ENCODE data around the gene NUDT12.

The NUDT12 gene

GRCh38 chr5:103514371-103514770 lies 48.2 kb downstream of the NUDT12 start:
- H3K9me3 ChIP-seq (ENCODE audit: control insufficient read depth in 1 of 2, low read length in 2 of 2): no peaks in the 10 kb centered on the region
- no peak overlapping the region for H3K4me3 ChIP-seq (ENCODE audit: low read depth in 1 of 2, low read length in 2 of 2)
- no peak overlapping the region for H3K27ac ChIP-seq (ENCODE audit: low read depth, low read length)
- H3K36me3 ChIP-seq (ENCODE audit: control insufficient read depth in 1 of 2, insufficient read depth in 2 of 2, low read length in 2 of 2): no peaks in the 10 kb centered on the region
- H3K4me1 ChIP-seq (ENCODE audit: control insufficient read depth in 1 of 2, insufficient read depth in 2 of 2, low read length in 2 of 2): no peaks in the 10 kb centered on the region
- no peaks in the 10 kb centered on the region for H3K27me3 ChIP-seq (ENCODE audit: control insufficient read depth in 1 of 2, insufficient read depth in 2 of 2, low read length in 2 of 2)
- no peak overlapping the region for H3K9ac ChIP-seq (ENCODE audit: low read depth in 1 of 2, low read length in 2 of 2)

DNA sequence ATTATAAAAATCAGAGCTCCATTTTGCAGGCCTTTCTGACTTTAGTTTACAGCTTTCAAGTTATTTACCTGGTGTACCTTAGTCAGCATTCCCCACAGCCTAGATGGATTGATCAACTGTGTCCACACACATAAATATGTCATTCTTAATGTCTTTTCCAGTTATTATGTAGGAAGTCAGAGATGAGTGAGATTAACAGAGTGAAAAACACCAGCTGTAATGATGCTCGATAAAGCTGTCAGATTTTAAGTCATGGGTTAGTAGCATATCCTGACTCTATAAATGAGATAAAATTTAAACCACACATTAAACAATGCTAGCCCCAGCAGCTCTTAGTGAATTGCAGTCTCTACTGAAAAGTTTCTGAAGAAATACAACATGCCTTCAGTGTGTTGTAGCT lies 48.9 kb downstream of the NUDT12 start:
- Histone ChIP-seq H3K4me1 (ENCODE audit: control insufficient read depth in 1 of 2, insufficient read depth in 2 of 2, low read length in 2 of 2) (no peaks in the 10 kb centered on the region), H3K4me3 (ENCODE audit: low read depth in 1 of 2, low read length in 2 of 2) (no peak overlapping the region), H3K36me3 (ENCODE audit: control insufficient read depth in 1 of 2, insufficient read depth in 2 of 2, low read length in 2 of 2) (no peaks in the 10 kb centered on the region), H3K27me3 (ENCODE audit: control insufficient read depth in 1 of 2, insufficient read depth in 2 of 2, low read length in 2 of 2) (no peaks in the 10 kb centered on the region), H3K27ac (ENCODE audit: low read depth, low read length) (no peak overlapping the region), H3K9ac (ENCODE audit: low read depth in 1 of 2, low read length in 2 of 2) (no peak overlapping the region), H3K9me3 (ENCODE audit: control insufficient read depth in 1 of 2, low read length in 2 of 2) (no peaks in the 10 kb centered on the region)

GRCh38 chr5:103512500-103512899 lies 50.1 kb downstream of the NUDT12 start:
- H3K4me3 ChIP-seq (ENCODE audit: low read depth in 1 of 2, low read length in 2 of 2): no peak overlapping the region
- no peak overlapping the region for H3K9ac ChIP-seq (ENCODE audit: low read depth in 1 of 2, low read length in 2 of 2)
- no peaks in the 10 kb centered on the region for H3K27me3 ChIP-seq (ENCODE audit: control insufficient read depth in 1 of 2, insufficient read depth in 2 of 2, low read length in 2 of 2)
- no peaks in the 10 kb centered on the region for H3K4me1 ChIP-seq (ENCODE audit: control insufficient read depth in 1 of 2, insufficient read depth in 2 of 2, low read length in 2 of 2)
- no peak overlapping the region for H3K27ac ChIP-seq (ENCODE audit: low read depth, low read length)
- no peaks in the 10 kb centered on the region for H3K36me3 ChIP-seq (ENCODE audit: control insufficient read depth in 1 of 2, insufficient read depth in 2 of 2, low read length in 2 of 2)
- no peaks in the 10 kb centered on the region for H3K9me3 ChIP-seq (ENCODE audit: control insufficient read depth in 1 of 2, low read length in 2 of 2)

GRCh38 chr5:103511554-103511885 lies 51.1 kb downstream of the NUDT12 start:
- no peaks in the 10 kb centered on the region for H3K27me3 ChIP-seq (ENCODE audit: control insufficient read depth in 1 of 2, insufficient read depth in 2 of 2, low read length in 2 of 2)
- H3K4me3 ChIP-seq (ENCODE audit: low read depth in 1 of 2, low read length in 2 of 2): no peak overlapping the region
- H3K4me1 ChIP-seq (ENCODE audit: control insufficient read depth in 1 of 2, insufficient read depth in 2 of 2, low read length in 2 of 2): no peaks in the 10 kb centered on the region
- peaks cover 0 to 6% of the 10 kb centered on the region in 2 donors for H3K9me3 ChIP-seq (ENCODE audit: control insufficient read depth in 1 of 2, low read length in 2 of 2)
- H3K27ac ChIP-seq (ENCODE audit: low read depth, low read length): no peak overlapping the region
- no peak overlapping the region for H3K9ac ChIP-seq (ENCODE audit: low read depth in 1 of 2, low read length in 2 of 2)
- no peaks in the 10 kb centered on the region for H3K36me3 ChIP-seq (ENCODE audit: control insufficient read depth in 1 of 2, insufficient read depth in 2 of 2, low read length in 2 of 2)

DNA sequence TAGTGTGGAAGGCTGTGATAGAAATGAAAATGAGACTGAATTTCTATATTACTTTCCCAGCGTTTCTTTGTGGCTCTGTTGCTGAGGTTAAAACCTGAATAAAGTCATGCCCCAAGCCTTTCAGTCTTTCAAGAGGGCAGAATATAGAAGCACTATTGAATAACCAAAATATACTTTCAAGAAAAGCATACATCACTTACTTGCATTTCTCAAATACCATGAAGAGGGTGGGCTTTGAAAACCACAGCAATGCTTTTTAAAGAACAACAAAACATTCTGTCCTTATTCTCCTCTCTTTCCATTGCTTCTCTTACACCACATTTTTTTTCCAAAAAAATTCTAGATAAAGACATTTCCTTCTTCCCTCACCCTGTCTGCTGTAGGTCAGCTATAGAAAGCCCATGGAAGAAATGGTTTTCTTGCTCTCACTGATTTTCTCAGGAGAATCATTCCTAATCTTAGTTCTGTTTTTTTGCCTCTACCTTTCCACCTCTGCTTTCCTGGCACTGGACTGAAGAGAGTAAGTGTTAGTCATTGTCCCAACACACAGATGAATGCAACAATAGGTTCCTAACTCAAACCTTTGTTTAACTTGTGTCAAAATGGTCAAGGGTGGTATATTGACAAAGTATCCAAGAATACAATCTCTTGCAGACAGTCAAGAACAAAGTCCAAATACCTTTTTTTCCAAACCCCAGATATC lies 51.6 kb downstream of the NUDT12 start:
- H3K4me3 ChIP-seq (ENCODE audit: low read depth in 1 of 2, low read length in 2 of 2): no peak overlapping the region
- no peaks in the 10 kb centered on the region for H3K27me3 ChIP-seq (ENCODE audit: control insufficient read depth in 1 of 2, insufficient read depth in 2 of 2, low read length in 2 of 2)
- peaks cover 0 to 6% of the 10 kb centered on the region in 2 donors for H3K9me3 ChIP-seq (ENCODE audit: control insufficient read depth in 1 of 2, low read length in 2 of 2)
- no peak overlapping the region for H3K9ac ChIP-seq (ENCODE audit: low read depth in 1 of 2, low read length in 2 of 2)
- H3K4me1 ChIP-seq (ENCODE audit: control insufficient read depth in 1 of 2, insufficient read depth in 2 of 2, low read length in 2 of 2): no peaks in the 10 kb centered on the region
- H3K36me3 ChIP-seq (ENCODE audit: control insufficient read depth in 1 of 2, insufficient read depth in 2 of 2, low read length in 2 of 2): no peaks in the 10 kb centered on the region
- no peak overlapping the region for H3K27ac ChIP-seq (ENCODE audit: low read depth, low read length)

GRCh38 chr5:103505581-103506305 lies 56.8 kb downstream of the NUDT12 start:
- H3K9me3 ChIP-seq (ENCODE audit: control insufficient read depth in 1 of 2, low read length in 2 of 2): peaks cover 0 to 6% of the 10 kb centered on the region in 2 donors
- H3K9ac ChIP-seq (ENCODE audit: low read depth in 1 of 2, low read length in 2 of 2): no peak overlapping the region
- H3K4me3 ChIP-seq (ENCODE audit: low read depth in 1 of 2, low read length in 2 of 2): no peak overlapping the region
- H3K4me1 ChIP-seq (ENCODE audit: control insufficient read depth in 1 of 2, insufficient read depth in 2 of 2, low read length in 2 of 2): no peaks in the 10 kb centered on the region
- no peak overlapping the region for H3K27ac ChIP-seq (ENCODE audit: low read depth, low read length)
- H3K36me3 ChIP-seq (ENCODE audit: control insufficient read depth in 1 of 2, insufficient read depth in 2 of 2, low read length in 2 of 2): no peaks in the 10 kb centered on the region
- no peaks in the 10 kb centered on the region for H3K27me3 ChIP-seq (ENCODE audit: control insufficient read depth in 1 of 2, insufficient read depth in 2 of 2, low read length in 2 of 2)

DNA sequence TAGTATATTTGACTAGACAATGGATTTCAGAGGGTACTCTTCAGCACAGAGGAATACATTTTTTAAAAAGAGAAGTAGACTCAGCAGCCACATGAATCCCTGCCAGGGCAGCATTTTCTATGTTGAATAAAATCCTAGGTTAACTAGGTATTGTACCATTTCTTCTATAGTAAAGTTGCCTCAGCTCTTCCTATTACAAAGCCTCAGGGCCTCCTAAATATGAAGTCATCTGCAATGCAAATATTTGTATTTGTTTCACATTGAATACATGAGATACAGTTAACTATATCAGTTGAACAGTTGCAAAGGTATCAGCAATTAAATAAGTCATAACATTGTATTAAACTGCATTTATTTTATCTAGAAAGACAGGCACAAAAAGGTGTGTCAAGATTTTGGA lies 59.5 kb downstream of the NUDT12 start:
- Histone ChIP-seq H3K27ac (ENCODE audit: low read depth, low read length) (no peak overlapping the region), H3K9ac (ENCODE audit: low read depth in 1 of 2, low read length in 2 of 2) (no peak overlapping the region), H3K27me3 (ENCODE audit: control insufficient read depth in 1 of 2, insufficient read depth in 2 of 2, low read length in 2 of 2) (no peaks in the 10 kb centered on the region), H3K4me3 (ENCODE audit: low read depth in 1 of 2, low read length in 2 of 2) (no peak overlapping the region), H3K9me3 (ENCODE audit: control insufficient read depth in 1 of 2, low read length in 2 of 2) (peaks cover 0 to 6% of the 10 kb centered on the region in 2 donors), H3K36me3 (ENCODE audit: control insufficient read depth in 1 of 2, insufficient read depth in 2 of 2, low read length in 2 of 2) (no peaks in the 10 kb centered on the region), H3K4me1 (ENCODE audit: control insufficient read depth in 1 of 2, insufficient read depth in 2 of 2, low read length in 2 of 2) (no peaks in the 10 kb centered on the region)

DNA sequence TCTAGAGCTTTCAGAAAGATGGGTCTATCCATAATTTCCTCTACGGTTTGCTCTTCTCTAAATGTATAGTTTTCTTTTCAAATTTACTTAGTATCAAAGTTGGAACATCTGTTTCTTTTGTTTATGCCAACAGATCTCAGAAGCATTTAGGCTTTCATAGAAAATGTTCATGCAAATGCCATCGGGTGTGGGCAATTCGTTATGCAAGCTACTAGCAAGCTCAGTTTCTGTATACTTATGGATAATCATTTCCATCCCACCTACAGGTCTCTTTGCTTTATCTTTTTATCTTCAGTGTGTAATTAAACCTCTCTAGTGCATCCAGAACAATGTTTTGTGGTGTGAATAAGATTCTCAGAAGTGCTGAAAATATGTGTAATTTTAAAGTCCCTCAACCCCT lies 59.9 kb downstream of the NUDT12 start:
- Histone ChIP-seq H3K9me3 (ENCODE audit: control insufficient read depth in 1 of 2, low read length in 2 of 2) (peaks cover 0 to 6% of the 10 kb centered on the region in 2 donors), H3K9ac (ENCODE audit: low read depth in 1 of 2, low read length in 2 of 2) (no peak overlapping the region), H3K36me3 (ENCODE audit: control insufficient read depth in 1 of 2, insufficient read depth in 2 of 2, low read length in 2 of 2) (no peaks in the 10 kb centered on the region)

More for the DNA sequence above, 59.9 kb downstream of the NUDT12 start:
- no peak overlapping the region for H3K27ac ChIP-seq (ENCODE audit: low read depth, low read length)
- H3K27me3 ChIP-seq (ENCODE audit: control insufficient read depth in 1 of 2, insufficient read depth in 2 of 2, low read length in 2 of 2): no peaks in the 10 kb centered on the region
- no peaks in the 10 kb centered on the region for H3K4me1 ChIP-seq (ENCODE audit: control insufficient read depth in 1 of 2, insufficient read depth in 2 of 2, low read length in 2 of 2)
- no peak overlapping the region for H3K4me3 ChIP-seq (ENCODE audit: low read depth in 1 of 2, low read length in 2 of 2)

Measured in duodenal mucosa (tissue), 2 donors.